Ascending aorta (tissue), 2 donors: ENCODE results near the gene ARHGAP26. TPM values are rescaled to one million over a fixed set of nuclear protein-coding genes. Genes with fewer than 3 reads are reported as not detected.

ENCODE experiments used
- DNase-seq, 2 donors: peaks; one replicate each; pipeline ENCODE4 v3.0.0-alpha.2; 2019; ENCODE audit warnings: low spot score in 2 of 2
- H3K27ac ChIP-seq, 2 donors: fragments of 200-600 bp; sonication (generic); one replicate each; pipeline ENCODE4 v1.5.1; 2016 to 2017; ENCODE audit warnings: mild to moderate bottlenecking in 1 of 2
- H3K27me3 ChIP-seq: fragments of 200-600 bp; sonication (generic); one replicate; pipeline ENCODE4 v1.5.1; 2017
- H3K36me3 ChIP-seq, 2 donors: fragments of 200-600 bp; sonication (generic); one replicate each; pipeline ENCODE4 v1.5.1; 2016
- H3K4me1 ChIP-seq, 2 donors: fragments of 200-600 bp; sonication (generic); one replicate each; pipeline ENCODE4 v1.5.1; 2016 to 2017; ENCODE audit warnings: mild to moderate bottlenecking in 1 of 2
- H3K4me3 ChIP-seq, 2 donors: fragments of 200-600 bp; sonication (generic); one replicate each; pipeline ENCODE4 v1.5.1; 2016 to 2017; ENCODE audit warnings: mild to moderate bottlenecking in 1 of 2
- H3K9me3 ChIP-seq, 2 donors: fragments of 200-600 bp; sonication (generic); one replicate each; pipeline ENCODE4 v1.5.1; 2016
- CTCF ChIP-seq, 3 experiments: fragments of 200-600 bp in 2 of 3; fragments of 450-650 bp in 1 of 3; sonication (generic) in 2 of 3; IDR thresholded peaks; one replicate each; pipeline ENCODE4 v1.5.1; 2016 to 2019; ENCODE audit warnings: antibody characterized with exemption in 3 of 3, mild to moderate bottlenecking in 1 of 3, moderate library complexity in 1 of 3
- intact Hi-C: fragments of 100-400 bp; cut with DNase I; formaldehyde crosslinking; loops from one replicate; pipeline ENCODE4 v1.15.1; 2023
- total RNA-seq: library from RNA; depleted of rRNA; stranded (reverse); fragments of >200 nt; gene quantifications from one replicate; pipeline ENCODE4 v1.1.0, GENCODE V29; 2016

ARHGAP26 gene
- total RNA-seq, 1 donor from 2014 or later: 34.9 TPM

GRCh38 chr5:143033535-143034250 lies 263.5 kb downstream of the ARHGAP26 start:
- DNase-seq: no peak
- no peaks in the 10 kb centered on the region for H3K27me3 ChIP-seq
- H3K4me1 ChIP-seq: no peaks in the 10 kb centered on the region
- no peak overlapping the region for H3K27ac ChIP-seq
- H3K36me3 ChIP-seq: peaks cover 0 to 7% of the 10 kb centered on the region in 2 donors
- TF ChIP-seq CTCF (IDR thresholded peaks at IDR 0.05): no peak
- intact Hi-C loops: no loop called here
- H3K4me3 ChIP-seq: no peak overlapping the region
- H3K9me3 ChIP-seq: no peaks in the 10 kb centered on the region

GRCh38 chr5:143036146-143036927 lies 266.2 kb downstream of the ARHGAP26 start:
- no peak overlapping the region for H3K4me3 ChIP-seq
- no peak for TF ChIP-seq CTCF (IDR thresholded peaks at IDR 0.05)
- H3K9me3 ChIP-seq: no peaks in the 10 kb centered on the region
- intact Hi-C loops: no loop called here
- H3K27me3 ChIP-seq: no peaks in the 10 kb centered on the region
- no peak for DNase-seq
- no peak overlapping the region for H3K27ac ChIP-seq
- peaks cover 0 to 7% of the 10 kb centered on the region in 2 donors for H3K36me3 ChIP-seq
- no peaks in the 10 kb centered on the region for H3K4me1 ChIP-seq

- intact Hi-C loops: no loop called here
- Histone ChIP-seq H3K27me3 (no peaks in the 10 kb centered on the region), H3K9me3 (no peaks in the 10 kb centered on the region), H3K4me1 (no peaks in the 10 kb centered on the region), H3K36me3 (peaks cover 6 to 7% of the 10 kb centered on the region in 2 donors), H3K4me3 (no peak overlapping the region), H3K27ac (no peak overlapping the region)
- TF ChIP-seq CTCF (IDR thresholded peaks at IDR 0.05): no peak
- DNase-seq: no peak
These were observed 266.9 kb downstream of the ARHGAP26 start for GRCh38 chr5:143037071-143037470.

- H3K27me3 ChIP-seq: no peaks in the 10 kb centered on the region
- intact Hi-C loops: no loop called here
- H3K4me1 ChIP-seq: no peaks in the 10 kb centered on the region
- no peaks in the 10 kb centered on the region for H3K9me3 ChIP-seq
- no peak overlapping the region for H3K27ac ChIP-seq
- TF ChIP-seq CTCF (IDR thresholded peaks at IDR 0.05): no peak
- H3K4me3 ChIP-seq: no peak overlapping the region
- peaks cover 8% of the 10 kb centered on the region in 2 donors for H3K36me3 ChIP-seq
- DNase-seq: no peak
These were observed 267.5 kb downstream of the ARHGAP26 start for GRCh38 chr5:143037708-143038107.

- Histone ChIP-seq H3K4me1 (no peaks in the 10 kb centered on the region), H3K4me3 (no peak overlapping the region), H3K27ac (no peak overlapping the region), H3K36me3 (peaks cover 12% of the 10 kb centered on the region in 2 donors), H3K9me3 (no peaks in the 10 kb centered on the region), H3K27me3 (no peaks in the 10 kb centered on the region)
- TF ChIP-seq CTCF (IDR thresholded peaks at IDR 0.05): no peak
- no peak for DNase-seq
- intact Hi-C loops: no loop called here
These were observed 270.4 kb downstream of the ARHGAP26 start for GRCh38 chr5:143040622-143041021.
